Lower leg skin (tissue), 3 donors: ENCODE data around the gene CYS1.

Experiments
- POLR2A ChIP-seq, 2 donors: fragments of 450-650 bp; IDR thresholded peaks; one replicate each; pipeline ENCODE4 v1.6.1; 2016 to 2017; ENCODE audit warnings: antibody characterized with exemption in 2 of 2, mild to moderate bottlenecking in 1 of 2, moderate library complexity in 1 of 2
- TF ChIP-seq, protein P1 (sequence below), 3 donors: fragments of 450-650 bp; IDR thresholded peaks; one replicate each; pipeline ENCODE4 v1.5.1; 2016; ENCODE audit warnings: antibody characterized with exemption in 3 of 3, mild to moderate bottlenecking in 3 of 3, moderate library complexity in 2 of 3

DNA sequence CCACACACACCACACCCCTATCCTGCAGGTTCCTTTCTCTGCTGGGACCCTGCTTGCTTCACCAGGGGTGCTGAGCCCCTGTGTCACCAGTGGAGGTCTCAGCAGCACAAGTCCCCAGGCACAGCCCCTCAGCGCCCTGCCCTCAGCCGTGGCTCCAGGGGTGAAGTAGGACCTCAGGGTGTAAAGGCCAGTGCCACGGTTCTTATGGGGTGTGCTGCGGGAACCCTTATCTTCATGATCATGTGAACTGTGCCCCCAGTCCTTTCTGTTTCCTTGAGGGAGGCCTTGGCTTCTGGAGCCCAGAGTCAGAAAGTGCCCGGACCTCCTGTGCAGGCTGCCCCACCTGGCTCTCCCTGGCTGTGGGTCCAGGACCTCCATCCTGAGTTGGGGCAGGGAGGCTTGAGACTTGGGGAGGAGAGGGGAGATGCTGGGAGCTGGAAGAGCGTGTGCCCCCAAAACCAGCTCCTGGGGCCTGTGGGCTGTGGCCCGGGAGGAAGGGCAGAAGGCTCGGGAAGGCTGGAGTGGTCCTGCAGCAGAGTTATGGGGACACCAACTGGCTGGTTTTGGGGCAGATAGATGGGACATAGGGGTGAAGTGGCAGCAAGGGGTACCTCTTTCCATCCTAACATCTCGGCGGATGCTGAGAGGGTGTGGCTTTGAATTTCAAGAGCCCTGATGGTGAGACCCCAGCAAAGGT lies 57.1 kb downstream of the CYS1 start:
- TF ChIP-seq, protein P1, sequence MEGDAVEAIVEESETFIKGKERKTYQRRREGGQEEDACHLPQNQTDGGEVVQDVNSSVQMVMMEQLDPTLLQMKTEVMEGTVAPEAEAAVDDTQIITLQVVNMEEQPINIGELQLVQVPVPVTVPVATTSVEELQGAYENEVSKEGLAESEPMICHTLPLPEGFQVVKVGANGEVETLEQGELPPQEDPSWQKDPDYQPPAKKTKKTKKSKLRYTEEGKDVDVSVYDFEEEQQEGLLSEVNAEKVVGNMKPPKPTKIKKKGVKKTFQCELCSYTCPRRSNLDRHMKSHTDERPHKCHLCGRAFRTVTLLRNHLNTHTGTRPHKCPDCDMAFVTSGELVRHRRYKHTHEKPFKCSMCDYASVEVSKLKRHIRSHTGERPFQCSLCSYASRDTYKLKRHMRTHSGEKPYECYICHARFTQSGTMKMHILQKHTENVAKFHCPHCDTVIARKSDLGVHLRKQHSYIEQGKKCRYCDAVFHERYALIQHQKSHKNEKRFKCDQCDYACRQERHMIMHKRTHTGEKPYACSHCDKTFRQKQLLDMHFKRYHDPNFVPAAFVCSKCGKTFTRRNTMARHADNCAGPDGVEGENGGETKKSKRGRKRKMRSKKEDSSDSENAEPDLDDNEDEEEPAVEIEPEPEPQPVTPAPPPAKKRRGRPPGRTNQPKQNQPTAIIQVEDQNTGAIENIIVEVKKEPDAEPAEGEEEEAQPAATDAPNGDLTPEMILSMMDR (IDR thresholded peaks at IDR 0.05) = no peak
- TF ChIP-seq POLR2A (IDR thresholded peaks at IDR 0.05) = no peak
